HL-60 (cell line): ENCODE measurements around the gene WDR90.

ENCODE experiments used
- DNase-seq, 2 experiments: peaks; one replicate each; pipeline ENCODE4 v3.0.0-alpha.2; 2010 to 2020; ENCODE audit warnings: low read depth in 1 of 2, low spot score in 1 of 2
- H3K27ac ChIP-seq: fragments of 250-450 bp; sonication (Bioruptor Pico); replicated peaks from 2 replicates; pipeline ENCODE4 v1.5.1; 2020; ENCODE audit warnings: mild to moderate bottlenecking, moderate library complexity
- H3K27me3 ChIP-seq: fragments of 250-450 bp; sonication (Bioruptor Pico); 2 replicates; pipeline ENCODE4 v1.5.1; 2021; ENCODE audit warnings: mild to moderate bottlenecking, moderate library complexity; ENCODE audit not compliant: insufficient read depth, poor library complexity, severe bottlenecking
- H3K4me3 ChIP-seq: replicated peaks from 2 replicates; pipeline ENCODE4 v1.5.1; 2011; ENCODE audit warnings: mild to moderate bottlenecking, control low read depth, low read length; ENCODE audit not compliant: insufficient read depth
- GABPA ChIP-seq: IDR thresholded peaks from 2 replicates; pipeline ENCODE4 v1.6.1; 2012; ENCODE audit warnings: low read depth
- POLR2AphosphoS5 ChIP-seq: IDR thresholded peaks from 2 replicates; pipeline ENCODE4 v1.6.1; 2012; ENCODE audit warnings: low read depth
- SPI1 ChIP-seq: IDR thresholded peaks from 2 replicates; pipeline ENCODE4 v1.6.1; 2012; ENCODE audit warnings: low read depth, mild to moderate bottlenecking, borderline replicate concordance
- TF ChIP-seq, protein P1 (sequence below): IDR thresholded peaks from one replicate; pipeline ENCODE4 v1.5.1; 2011; ENCODE audit warnings: low read length, control low read depth, inconsistent platforms; ENCODE audit not compliant: insufficient read depth
- TF ChIP-seq, protein P2 (sequence below): IDR thresholded peaks from 2 replicates; pipeline ENCODE4 v1.6.1; 2012; ENCODE audit warnings: low read depth; ENCODE audit not compliant: insufficient replicate concordance

The WDR90 gene

DNA sequence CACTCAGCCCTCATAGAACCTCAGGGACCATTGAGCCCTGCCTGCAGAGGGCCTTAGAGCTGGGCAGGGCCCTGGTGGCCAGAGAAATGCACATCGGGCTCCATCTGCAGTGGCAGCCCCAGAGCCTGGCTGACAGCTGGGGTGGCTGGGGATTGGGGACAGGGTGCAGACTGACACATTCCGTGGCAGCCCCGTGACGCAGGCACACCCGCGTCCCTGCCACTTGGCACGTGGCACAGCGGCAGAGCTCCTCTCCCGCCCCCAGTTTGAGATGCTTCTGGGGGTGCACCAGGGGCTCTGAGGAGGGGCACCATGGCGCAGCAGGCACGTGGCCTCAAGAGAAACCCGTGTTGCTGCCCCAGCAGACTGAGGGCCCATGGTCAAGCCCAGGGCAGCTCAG, 54.2 kb downstream of the WDR90 start:
- Histone ChIP-seq H3K27me3 (peaks cover 65% of the 10 kb centered on the region), H3K27ac (no peak overlapping the region), H3K4me3 (no peak overlapping the region)
- TF ChIP-seq, protein P1, sequence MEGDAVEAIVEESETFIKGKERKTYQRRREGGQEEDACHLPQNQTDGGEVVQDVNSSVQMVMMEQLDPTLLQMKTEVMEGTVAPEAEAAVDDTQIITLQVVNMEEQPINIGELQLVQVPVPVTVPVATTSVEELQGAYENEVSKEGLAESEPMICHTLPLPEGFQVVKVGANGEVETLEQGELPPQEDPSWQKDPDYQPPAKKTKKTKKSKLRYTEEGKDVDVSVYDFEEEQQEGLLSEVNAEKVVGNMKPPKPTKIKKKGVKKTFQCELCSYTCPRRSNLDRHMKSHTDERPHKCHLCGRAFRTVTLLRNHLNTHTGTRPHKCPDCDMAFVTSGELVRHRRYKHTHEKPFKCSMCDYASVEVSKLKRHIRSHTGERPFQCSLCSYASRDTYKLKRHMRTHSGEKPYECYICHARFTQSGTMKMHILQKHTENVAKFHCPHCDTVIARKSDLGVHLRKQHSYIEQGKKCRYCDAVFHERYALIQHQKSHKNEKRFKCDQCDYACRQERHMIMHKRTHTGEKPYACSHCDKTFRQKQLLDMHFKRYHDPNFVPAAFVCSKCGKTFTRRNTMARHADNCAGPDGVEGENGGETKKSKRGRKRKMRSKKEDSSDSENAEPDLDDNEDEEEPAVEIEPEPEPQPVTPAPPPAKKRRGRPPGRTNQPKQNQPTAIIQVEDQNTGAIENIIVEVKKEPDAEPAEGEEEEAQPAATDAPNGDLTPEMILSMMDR, result no peak
- TF ChIP-seq GABPA, result no peak
- TF ChIP-seq SPI1, result no peak
- no peak for TF ChIP-seq POLR2AphosphoS5
- TF ChIP-seq, protein P2, sequence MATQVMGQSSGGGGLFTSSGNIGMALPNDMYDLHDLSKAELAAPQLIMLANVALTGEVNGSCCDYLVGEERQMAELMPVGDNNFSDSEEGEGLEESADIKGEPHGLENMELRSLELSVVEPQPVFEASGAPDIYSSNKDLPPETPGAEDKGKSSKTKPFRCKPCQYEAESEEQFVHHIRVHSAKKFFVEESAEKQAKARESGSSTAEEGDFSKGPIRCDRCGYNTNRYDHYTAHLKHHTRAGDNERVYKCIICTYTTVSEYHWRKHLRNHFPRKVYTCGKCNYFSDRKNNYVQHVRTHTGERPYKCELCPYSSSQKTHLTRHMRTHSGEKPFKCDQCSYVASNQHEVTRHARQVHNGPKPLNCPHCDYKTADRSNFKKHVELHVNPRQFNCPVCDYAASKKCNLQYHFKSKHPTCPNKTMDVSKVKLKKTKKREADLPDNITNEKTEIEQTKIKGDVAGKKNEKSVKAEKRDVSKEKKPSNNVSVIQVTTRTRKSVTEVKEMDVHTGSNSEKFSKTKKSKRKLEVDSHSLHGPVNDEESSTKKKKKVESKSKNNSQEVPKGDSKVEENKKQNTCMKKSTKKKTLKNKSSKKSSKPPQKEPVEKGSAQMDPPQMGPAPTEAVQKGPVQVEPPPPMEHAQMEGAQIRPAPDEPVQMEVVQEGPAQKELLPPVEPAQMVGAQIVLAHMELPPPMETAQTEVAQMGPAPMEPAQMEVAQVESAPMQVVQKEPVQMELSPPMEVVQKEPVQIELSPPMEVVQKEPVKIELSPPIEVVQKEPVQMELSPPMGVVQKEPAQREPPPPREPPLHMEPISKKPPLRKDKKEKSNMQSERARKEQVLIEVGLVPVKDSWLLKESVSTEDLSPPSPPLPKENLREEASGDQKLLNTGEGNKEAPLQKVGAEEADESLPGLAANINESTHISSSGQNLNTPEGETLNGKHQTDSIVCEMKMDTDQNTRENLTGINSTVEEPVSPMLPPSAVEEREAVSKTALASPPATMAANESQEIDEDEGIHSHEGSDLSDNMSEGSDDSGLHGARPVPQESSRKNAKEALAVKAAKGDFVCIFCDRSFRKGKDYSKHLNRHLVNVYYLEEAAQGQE, result no peak
- DNase-seq, result no peak

DNA sequence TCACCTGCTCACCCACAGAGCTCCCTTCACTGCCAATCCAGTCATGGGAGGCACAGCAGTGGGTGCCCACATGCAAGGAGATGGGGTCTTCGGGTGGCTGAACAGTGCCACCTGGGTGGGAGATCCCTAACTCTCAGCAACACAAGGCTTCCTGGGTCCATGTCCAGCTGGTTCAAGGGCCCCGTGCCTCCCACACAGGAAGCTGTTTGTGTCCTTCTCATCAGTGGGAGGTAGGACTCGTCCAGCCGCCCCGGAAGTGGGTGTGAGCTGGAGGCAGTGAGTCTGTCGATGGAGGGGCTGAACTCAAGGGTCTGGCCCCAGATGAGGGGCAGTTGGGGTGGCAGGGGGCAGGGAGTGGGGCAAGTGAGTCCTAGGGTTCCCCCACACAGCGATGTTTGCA, 54.9 kb downstream of the WDR90 start:
- TF ChIP-seq, protein P2, result no peak
- TF ChIP-seq GABPA, result no peak
- TF ChIP-seq POLR2AphosphoS5, result no peak
- TF ChIP-seq, protein P1, result no peak
- TF ChIP-seq SPI1, result no peak
- peaks cover 65% of the 10 kb centered on the region for H3K27me3 ChIP-seq
- H3K4me3 ChIP-seq, result no peak overlapping the region
- DNase-seq, result no peak
- H3K27ac ChIP-seq, result no peak overlapping the region

DNA sequence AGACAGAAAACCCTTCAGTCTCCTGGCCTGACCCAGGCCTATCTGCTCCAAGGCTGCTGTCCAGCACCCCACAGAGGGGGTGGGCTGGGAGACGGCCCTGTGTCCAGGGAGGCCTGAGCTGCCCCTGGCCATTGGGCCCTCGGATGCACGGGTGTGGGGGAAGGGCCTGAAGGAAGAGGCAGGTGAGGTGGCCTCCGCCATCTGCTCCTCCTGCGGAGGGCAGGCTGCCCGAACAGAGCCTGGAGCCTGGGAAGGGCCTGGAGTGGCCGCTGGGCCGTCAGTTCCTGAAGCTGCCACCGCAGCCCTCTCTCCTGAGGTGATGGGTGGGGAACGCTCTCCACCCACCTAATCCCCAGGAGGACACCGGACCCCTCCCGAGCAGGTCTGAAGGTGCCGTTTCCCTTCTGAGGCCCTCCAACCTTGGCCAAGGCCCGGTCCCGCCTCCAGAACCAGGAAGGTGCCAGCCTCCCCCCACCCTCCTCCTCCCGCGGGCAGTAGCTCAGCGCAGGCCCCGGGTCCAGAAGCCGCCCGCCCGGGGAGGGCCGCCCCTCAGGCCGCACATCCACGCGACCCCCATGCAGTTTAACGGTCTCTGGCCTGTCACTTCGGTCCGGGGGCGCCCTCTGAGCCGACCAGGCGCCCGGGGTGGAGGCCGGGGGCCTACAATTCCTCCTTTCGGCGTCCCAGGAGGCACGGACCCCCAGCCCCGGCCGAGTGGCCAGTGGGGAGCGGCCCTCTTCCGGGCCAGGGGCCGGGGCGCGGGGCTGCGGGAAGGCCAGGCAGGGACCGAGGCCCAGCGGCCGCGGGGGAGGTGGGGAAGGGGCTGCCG, 55.6 kb downstream of the WDR90 start:
- H3K27me3 ChIP-seq, result peaks cover 67% of the 10 kb centered on the region
- no peak overlapping the region for H3K27ac ChIP-seq
- no peak for DNase-seq
- H3K4me3 ChIP-seq, result no peak overlapping the region
- TF ChIP-seq, protein P2, result peak; percentile 85
- TF ChIP-seq, protein P1, result no peak
- TF ChIP-seq SPI1 (no peak), GABPA (no peak), POLR2AphosphoS5 (no peak)
